Embryonic facial prominence (tissue), 1 donor: ENCODE measurements around the gene RB1.
"Not testable (repeated sequence)": the region's sequence is repeated elsewhere in the genome, so short reads cannot be mapped to it uniquely, and the experiment has no call there.

Experiments used
- DNase-seq: peaks from one replicate; pipeline ENCODE4 v3.0.0-alpha.2; 2016; ENCODE audit errors: extremely low spot score

Gene RB1

GRCh38 chr13:48448959-48449614, 145.5 kb downstream of the RB1 start:
- no peak for DNase-seq

GRCh38 chr13:48449656-48450055, 146.1 kb downstream of the RB1 start:
- no peak for DNase-seq

- not testable (repeated sequence) for DNase-seq
Observed at GRCh38 chr13:48451196-48451595, 147.6 kb downstream of the RB1 start.

GRCh38 chr13:48456546-48456945, 153.0 kb downstream of the RB1 start:
- DNase-seq: no peak

- no peak for DNase-seq
Observed at GRCh38 chr13:48457578-48458242, 154.2 kb downstream of the RB1 start.

GRCh38 chr13:48475230-48475629, 171.7 kb downstream of the RB1 start:
- no peak for DNase-seq

- no peak for DNase-seq
Observed at GRCh38 chr13:48476215-48476614, 172.7 kb downstream of the RB1 start.

GRCh38 chr13:48476686-48477085, 173.1 kb downstream of the RB1 start:
- DNase-seq: no peak

- no peak for DNase-seq
Observed at GRCh38 chr13:48477191-48477855, 173.8 kb downstream of the RB1 start.

GRCh38 chr13:48478391-48478790, 174.8 kb downstream of the RB1 start:
- peak; percentile 55 for DNase-seq

GRCh38 chr13:48483575-48483974, 180.0 kb downstream of the RB1 start:
- DNase-seq: no peak

- DNase-seq: no peak
Observed at GRCh38 chr13:48485432-48485831, 181.9 kb downstream of the RB1 start.

GRCh38 chr13:48486362-48486761, 182.8 kb downstream of the RB1 start:
- no peak for DNase-seq

- no peak for DNase-seq
Observed at GRCh38 chr13:48486836-48487235, 183.3 kb downstream of the RB1 start.

- no peak for DNase-seq
Observed at GRCh38 chr13:48487968-48488367, 184.4 kb downstream of the RB1 start.

- no peak for DNase-seq
Observed at GRCh38 chr13:48488995-48489394, 185.4 kb downstream of the RB1 start.

- no peak for DNase-seq
Observed at GRCh38 chr13:48489666-48490065, 186.1 kb downstream of the RB1 start.

- no peak for DNase-seq
Observed at GRCh38 chr13:48490241-48490640, 186.7 kb downstream of the RB1 start.

- no peak for DNase-seq
Observed at GRCh38 chr13:48491423-48492095, 188.0 kb downstream of the RB1 start.

GRCh38 chr13:48492096-48492440, 188.5 kb downstream of the RB1 start:
- DNase-seq: no peak

- DNase-seq: no peak
Observed at GRCh38 chr13:48492470-48493065, 189.0 kb downstream of the RB1 start.

GRCh38 chr13:48493066-48493765, 189.7 kb downstream of the RB1 start:
- no peak for DNase-seq
